SK-N-SH (cell line): ENCODE results near the gene KREMEN2.

Source experiments
- EP300 ChIP-seq, 2 experiments: IDR thresholded peaks; 2 replicates each; pipeline versions ENCODE4 v1.4.0 to v1.6.1; 2012; ENCODE audit warnings: borderline replicate concordance in 1 of 2, low read depth in 1 of 2, low read length in 1 of 2
- MAX ChIP-seq: IDR thresholded peaks from 2 replicates; pipeline ENCODE4 v1.4.0; 2012; ENCODE audit warnings: low read depth
- PBX3 ChIP-seq: IDR thresholded peaks from 2 replicates; pipeline ENCODE4; 2012
- TAF1 ChIP-seq: IDR thresholded peaks from 2 replicates; pipeline ENCODE4 v1.6.1; 2012; ENCODE audit warnings: low read depth, mild to moderate bottlenecking, low read length, moderate library complexity, borderline replicate concordance
- TF ChIP-seq, protein P1 (sequence below): fragments of 200-600 bp; sonication (generic); IDR thresholded peaks from 2 replicates; pipeline ENCODE4 v1.6.1; 2017; ENCODE audit warnings: antibody characterized with exemption, mild to moderate bottlenecking, moderate library complexity

DNA sequence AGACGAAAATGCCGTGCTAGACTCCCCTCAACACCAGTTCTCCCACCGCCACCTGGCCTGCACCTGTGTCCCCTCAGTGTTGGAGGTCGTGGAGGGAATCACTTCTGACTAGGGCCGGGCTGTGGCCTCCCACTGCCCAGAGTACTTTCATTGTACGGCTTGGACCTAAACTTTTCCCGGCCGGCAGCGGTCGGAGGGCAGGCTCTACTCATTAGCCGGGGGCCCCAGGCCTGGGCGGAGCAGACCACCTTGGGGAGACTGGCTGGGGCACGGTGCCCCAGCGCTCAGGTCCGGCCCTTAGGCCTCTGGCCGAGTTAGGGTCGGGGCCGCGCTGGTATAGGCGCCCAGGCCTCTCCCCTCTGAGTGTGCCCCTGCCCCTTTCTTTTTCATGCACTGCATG, 53.3 kb downstream of the KREMEN2 start:
- TF ChIP-seq, protein P1, sequence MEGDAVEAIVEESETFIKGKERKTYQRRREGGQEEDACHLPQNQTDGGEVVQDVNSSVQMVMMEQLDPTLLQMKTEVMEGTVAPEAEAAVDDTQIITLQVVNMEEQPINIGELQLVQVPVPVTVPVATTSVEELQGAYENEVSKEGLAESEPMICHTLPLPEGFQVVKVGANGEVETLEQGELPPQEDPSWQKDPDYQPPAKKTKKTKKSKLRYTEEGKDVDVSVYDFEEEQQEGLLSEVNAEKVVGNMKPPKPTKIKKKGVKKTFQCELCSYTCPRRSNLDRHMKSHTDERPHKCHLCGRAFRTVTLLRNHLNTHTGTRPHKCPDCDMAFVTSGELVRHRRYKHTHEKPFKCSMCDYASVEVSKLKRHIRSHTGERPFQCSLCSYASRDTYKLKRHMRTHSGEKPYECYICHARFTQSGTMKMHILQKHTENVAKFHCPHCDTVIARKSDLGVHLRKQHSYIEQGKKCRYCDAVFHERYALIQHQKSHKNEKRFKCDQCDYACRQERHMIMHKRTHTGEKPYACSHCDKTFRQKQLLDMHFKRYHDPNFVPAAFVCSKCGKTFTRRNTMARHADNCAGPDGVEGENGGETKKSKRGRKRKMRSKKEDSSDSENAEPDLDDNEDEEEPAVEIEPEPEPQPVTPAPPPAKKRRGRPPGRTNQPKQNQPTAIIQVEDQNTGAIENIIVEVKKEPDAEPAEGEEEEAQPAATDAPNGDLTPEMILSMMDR = no peak
- TF ChIP-seq EP300 (IDR thresholded peaks at IDR 0.05; ENCODE audit: borderline replicate concordance in 1 of 2, low read depth in 1 of 2, low read length in 1 of 2) (no peak), MAX (no peak), PBX3 (no peak), TAF1 (no peak)
